ENCODE data around the gene SH3RF3.

SH3RF3 gene

GRCh38 chr2:109351164-109351756, 222.3 kb downstream of the SH3RF3 start:
- intact Hi-C loops (cut with DNase I): no loop called here
- peak in 3 of 10 donors; percentile 17 to 86 (median 82) for DNase-seq

- intact Hi-C loops (cut with DNase I): no loop called here
- DNase-seq: no peak
Observed at GRCh38 chr2:109352056-109352897, 223.3 kb downstream of the SH3RF3 start.

GRCh38 chr2:109352898-109353689, 224.1 kb downstream of the SH3RF3 start:
- peak in 1 of 10 donors; percentile 80 for DNase-seq
- intact Hi-C loops (cut with DNase I): no loop called here

GRCh38 chr2:109353806-109354745, 225.1 kb downstream of the SH3RF3 start:
- DNase-seq: no peak
- intact Hi-C loops (cut with DNase I): no loop called here

GRCh38 chr2:109355192-109355843, 226.3 kb downstream of the SH3RF3 start:
- intact Hi-C loops (cut with DNase I): no loop called here
- no peak for DNase-seq

- intact Hi-C loops (cut with DNase I): no loop called here
- no peak for DNase-seq
Observed at GRCh38 chr2:109356324-109357035, 227.5 kb downstream of the SH3RF3 start.

GRCh38 chr2:109364217-109364616, 235.2 kb downstream of the SH3RF3 start:
- intact Hi-C loops (cut with DNase I): no loop called here
- no peak for DNase-seq

- intact Hi-C loops (cut with DNase I): no loop called here
- peak in 1 of 10 donors; percentile 3 for DNase-seq
Observed at GRCh38 chr2:109365131-109365530, 236.1 kb downstream of the SH3RF3 start.

GRCh38 chr2:109367683-109368082, 238.7 kb downstream of the SH3RF3 start:
- intact Hi-C loops (cut with DNase I): no loop called here
- DNase-seq: no peak

GRCh38 chr2:109368798-109369197, 239.8 kb downstream of the SH3RF3 start:
- DNase-seq: peak in 1 of 10 donors; percentile 2

GRCh38 chr2:109369671-109370191, 240.7 kb downstream of the SH3RF3 start:
- intact Hi-C loops (cut with DNase I): no loop called here
- peak in 1 of 10 donors; percentile 4 for DNase-seq

More at GRCh38 chr2:109368798-109369197, 239.8 kb downstream of the SH3RF3 start:
- intact Hi-C loops (cut with DNase I): no loop called here

GRCh38 chr2:109370399-109371035, 241.5 kb downstream of the SH3RF3 start:
- intact Hi-C loops (cut with DNase I): no loop called here
- DNase-seq: no peak

GRCh38 chr2:109371481-109372170, 242.6 kb downstream of the SH3RF3 start:
- DNase-seq: peak in 1 of 10 donors; percentile 5
- intact Hi-C loops (cut with DNase I): no loop called here

GRCh38 chr2:109372171-109372568, 243.2 kb downstream of the SH3RF3 start:
- DNase-seq: no peak
- intact Hi-C loops (cut with DNase I): no loop called here

GRCh38 chr2:109372614-109373013, 243.6 kb downstream of the SH3RF3 start:
- no peak for DNase-seq
- intact Hi-C loops (cut with DNase I): no loop called here

GRCh38 chr2:109373791-109374547, 245.0 kb downstream of the SH3RF3 start:
- intact Hi-C loops (cut with DNase I): no loop called here

More at GRCh38 chr2:109373791-109374547, 245.0 kb downstream of the SH3RF3 start:
- peak in 2 of 10 donors; percentile 5 to 64 for DNase-seq
